HG03066 (cell line): ENCODE results near the gene FGGY.

ENCODE experiments used
- ATAC-seq: cut with Tn5 transposase; IDR thresholded peaks from one replicate; pipeline ENCODE4 v1.9.1; 2021; ENCODE audit warnings: low read depth; ENCODE audit not compliant: unreplicated experiment

FGGY gene

GRCh38 chr1:59314776-59315528 is 18.1 kb downstream of the FGGY start:
- ATAC-seq: no peak

GRCh38 chr1:59315529-59316463 is 18.9 kb downstream of the FGGY start:
- ATAC-seq: no peak

GRCh38 chr1:59316497-59317128 is 19.7 kb downstream of the FGGY start:
- peak; percentile 96 for ATAC-seq

GRCh38 chr1:59317343-59317742 is 20.4 kb downstream of the FGGY start:
- ATAC-seq: no peak

GRCh38 chr1:59317780-59318179 is 20.9 kb downstream of the FGGY start:
- ATAC-seq: no peak

- no peak for ATAC-seq
Measured at GRCh38 chr1:59318271-59318860, 21.5 kb downstream of the FGGY start.

GRCh38 chr1:59322394-59322793 is 25.5 kb downstream of the FGGY start:
- ATAC-seq: no peak

GRCh38 chr1:59322814-59323213 is 25.9 kb downstream of the FGGY start:
- no peak for ATAC-seq

- ATAC-seq: no peak
Measured at GRCh38 chr1:59323879-59324278, 27.0 kb downstream of the FGGY start.

GRCh38 chr1:59328353-59328752 is 31.5 kb downstream of the FGGY start:
- ATAC-seq: no peak

GRCh38 chr1:59329412-59330053 is 32.6 kb downstream of the FGGY start:
- no peak for ATAC-seq

- ATAC-seq: no peak
Measured at GRCh38 chr1:59331686-59332620, 35.1 kb downstream of the FGGY start.

- ATAC-seq: no peak
Measured at GRCh38 chr1:59332983-59333382, 36.1 kb downstream of the FGGY start.

GRCh38 chr1:59333626-59334277 is 36.9 kb downstream of the FGGY start:
- ATAC-seq: no peak

- peak; percentile 53 for ATAC-seq
Measured at GRCh38 chr1:59340411-59341307, 43.8 kb downstream of the FGGY start.

GRCh38 chr1:59342801-59343575 is 46.1 kb downstream of the FGGY start:
- no peak for ATAC-seq

GRCh38 chr1:59343576-59343840 is 46.6 kb downstream of the FGGY start:
- ATAC-seq: no peak
